ENCODE data around the gene PRPF40B.
"Not testable (repeated sequence)": the region's sequence is repeated elsewhere in the genome, so short reads cannot be mapped to it uniquely, and the experiment has no call there.

PRPF40B gene

DNA sequence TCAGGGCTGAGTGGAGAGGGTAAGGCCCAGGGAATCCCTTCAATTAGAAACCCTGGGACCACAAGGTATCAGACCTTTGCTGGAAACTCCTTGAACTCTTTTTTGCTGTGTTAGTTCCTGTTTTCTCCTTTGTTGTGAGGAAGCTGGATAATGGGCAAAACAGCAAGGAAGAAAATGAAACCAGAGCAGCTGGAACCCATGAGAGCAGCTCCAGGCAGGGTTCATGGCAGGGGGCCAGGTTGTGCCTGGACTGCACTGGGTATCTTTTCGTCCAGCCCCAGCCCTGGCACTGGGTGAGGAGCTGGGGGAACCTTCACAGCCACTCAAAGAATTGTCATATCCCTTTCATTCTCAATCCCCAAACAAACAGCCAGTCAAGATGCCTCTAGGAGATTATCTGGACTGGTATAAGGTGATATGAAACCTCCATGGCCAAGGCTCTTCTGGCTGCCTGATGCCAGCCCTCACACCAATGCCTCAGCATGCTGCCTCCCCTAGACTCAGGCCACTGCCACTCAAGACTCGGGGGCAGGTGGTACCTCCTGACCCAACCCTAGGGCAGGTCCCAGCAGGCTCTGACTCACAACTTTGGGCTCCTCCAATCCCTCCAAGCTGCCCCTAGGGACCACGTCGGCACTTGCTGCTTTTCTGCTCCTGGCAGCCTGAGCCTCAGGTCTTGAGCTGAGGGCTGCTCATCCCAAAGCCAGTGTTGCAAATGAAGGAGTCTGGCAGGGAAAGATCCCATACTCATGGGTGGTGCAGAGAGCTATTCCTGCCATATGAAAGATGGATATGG, 34.4 kb upstream of the PRPF40B start:
- TF ChIP-seq CTCF (IDR thresholded peaks at IDR 0.05; ENCODE audit: low read depth, low read length): no peak
- no peak for DNase-seq (ENCODE audit: low read depth, low spot score)
- in situ Hi-C loops (cut with HindIII; ENCODE audit: low sequenced_read_pairs): no loop called here
- no peak overlapping the region for H3K4me3 ChIP-seq (ENCODE audit: low read depth, low read length)

- no peak for TF ChIP-seq CTCF (IDR thresholded peaks at IDR 0.05; ENCODE audit: low read depth, low read length)
- no peak for DNase-seq (ENCODE audit: low read depth, low spot score)
- no peak overlapping the region for H3K4me3 ChIP-seq (ENCODE audit: low read depth, low read length)
- in situ Hi-C loops (cut with HindIII; ENCODE audit: low sequenced_read_pairs): no loop called here
These were observed 24.8 kb upstream of the PRPF40B start for GRCh38 chr12:49598527-49598926.

DNA sequence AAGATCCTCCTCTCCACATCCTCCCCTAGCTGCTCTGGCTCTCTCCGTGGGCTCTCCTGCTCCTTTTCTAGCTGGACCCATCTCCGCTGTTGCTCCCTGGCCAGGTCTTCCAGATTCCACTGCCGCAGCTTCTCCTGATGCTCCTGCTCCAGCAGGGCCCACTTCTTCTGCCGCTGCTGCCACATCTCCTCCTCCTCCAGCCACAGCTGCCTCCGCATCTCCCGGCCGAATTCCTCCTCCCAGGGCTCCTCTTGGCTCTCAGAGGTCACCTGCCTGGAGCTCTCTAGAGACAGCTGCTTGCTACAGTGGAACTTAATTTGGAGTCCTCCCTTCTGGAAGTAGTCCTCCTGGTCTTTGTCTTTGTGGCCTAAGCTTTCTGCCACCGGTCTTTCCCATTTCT, 23.4 kb upstream of the PRPF40B start:
- in situ Hi-C loops (cut with HindIII; ENCODE audit: low sequenced_read_pairs): no loop called here
- no peak for DNase-seq (ENCODE audit: low read depth, low spot score)
- no peak overlapping the region for H3K4me3 ChIP-seq (ENCODE audit: low read depth, low read length)
- no peak for TF ChIP-seq CTCF (IDR thresholded peaks at IDR 0.05; ENCODE audit: low read depth, low read length)

GRCh38 chr12:49603721-49604120, 19.6 kb upstream of the PRPF40B start:
- in situ Hi-C loops (cut with HindIII; ENCODE audit: low sequenced_read_pairs): no loop called here
- TF ChIP-seq CTCF (IDR thresholded peaks at IDR 0.05; ENCODE audit: low read depth, low read length): no peak

GRCh38 chr12:49604856-49605255, 18.5 kb upstream of the PRPF40B start:
- no peak for DNase-seq (ENCODE audit: low read depth, low spot score)
- in situ Hi-C loops (cut with HindIII; ENCODE audit: low sequenced_read_pairs): no loop called here
- H3K4me3 ChIP-seq (ENCODE audit: low read depth, low read length): no peak overlapping the region
- TF ChIP-seq CTCF (IDR thresholded peaks at IDR 0.05; ENCODE audit: low read depth, low read length): no peak

More at GRCh38 chr12:49603721-49604120, 19.6 kb upstream of the PRPF40B start:
- no peak for DNase-seq (ENCODE audit: low read depth, low spot score)
- H3K4me3 ChIP-seq (ENCODE audit: low read depth, low read length): no peak overlapping the region

DNA sequence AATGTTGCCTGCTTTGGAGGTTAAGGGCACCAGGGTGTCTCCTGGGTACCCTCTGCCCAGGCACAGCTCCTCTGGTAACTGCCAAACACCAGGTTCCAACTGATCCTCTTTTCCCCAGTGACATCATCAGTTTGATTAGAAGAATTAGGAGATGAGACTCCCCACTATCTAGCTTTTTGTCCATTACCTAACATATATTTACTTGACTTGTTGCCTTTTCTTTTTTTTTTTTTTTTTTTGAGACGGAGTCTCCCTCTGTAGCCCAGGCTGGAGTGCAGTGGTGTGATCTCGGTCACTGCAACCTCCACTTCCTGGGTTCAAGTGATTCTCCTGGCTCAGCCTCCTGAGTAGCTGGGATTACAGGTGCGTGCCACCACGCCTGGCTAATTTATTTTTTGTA, 17.8 kb upstream of the PRPF40B start, which contains the start of gene FAM186B:
FAM186B (minus strand) TSS at position 101 of the 400 bp plus-strand sequence. CDS start 162 bp downstream, outside the sequence.
- H3K4me3 ChIP-seq (ENCODE audit: low read depth, low read length); in situ Hi-C loops (cut with HindIII; ENCODE audit: low sequenced_read_pairs); DNase-seq (ENCODE audit: low read depth, low spot score): not testable (repeated sequence)

DNA sequence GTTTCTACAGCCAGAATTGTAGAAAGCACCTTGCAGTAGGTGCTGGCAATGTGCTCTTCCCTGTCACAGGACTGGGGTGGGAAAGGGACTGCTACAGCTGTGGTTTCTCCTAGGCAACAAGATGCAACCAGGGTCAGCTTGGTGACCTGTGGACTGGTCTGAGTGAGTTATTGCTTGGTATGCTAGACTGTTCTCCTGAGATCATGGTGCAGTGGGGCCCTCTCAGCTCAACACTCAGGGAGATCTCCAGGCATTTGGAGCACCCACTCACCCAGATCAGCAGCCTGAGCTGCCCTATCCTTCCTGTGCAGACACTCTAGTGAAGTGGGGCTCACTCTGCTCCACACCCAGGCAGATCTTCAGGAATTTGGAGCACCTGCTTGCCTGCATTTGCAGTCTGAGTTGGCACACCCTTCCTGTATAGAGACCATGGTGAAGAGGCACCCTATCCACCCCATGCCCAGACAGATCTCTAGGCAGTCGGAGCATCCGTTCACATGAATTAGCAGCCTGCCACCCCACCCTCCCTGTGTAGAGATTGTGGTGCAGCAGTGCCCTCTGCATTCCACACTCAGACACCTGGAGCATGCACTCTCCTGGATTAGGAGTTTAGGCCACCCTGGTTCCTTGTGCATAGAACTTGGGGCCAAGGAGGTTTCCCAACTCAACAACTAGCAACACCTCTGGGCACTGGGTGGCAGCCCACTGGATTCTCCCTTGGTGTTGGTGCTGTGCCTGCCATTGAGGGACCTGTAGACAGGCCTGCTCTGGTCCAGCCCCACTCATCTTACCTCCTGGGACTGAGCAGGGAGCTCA, 14.1 kb upstream of the PRPF40B start:
- no peak for TF ChIP-seq CTCF (IDR thresholded peaks at IDR 0.05; ENCODE audit: low read depth, low read length)
- DNase-seq (ENCODE audit: low read depth, low spot score): no peak
- in situ Hi-C loops (cut with HindIII; ENCODE audit: low sequenced_read_pairs): no loop called here
- no peak overlapping the region for H3K4me3 ChIP-seq (ENCODE audit: low read depth, low read length)
